Measurements from ENCODE around the gene SUCNR1. TPM values are rescaled to one million over a fixed set of nuclear protein-coding genes. Genes with fewer than 3 reads are reported as not detected.

The SUCNR1 gene, protein sequence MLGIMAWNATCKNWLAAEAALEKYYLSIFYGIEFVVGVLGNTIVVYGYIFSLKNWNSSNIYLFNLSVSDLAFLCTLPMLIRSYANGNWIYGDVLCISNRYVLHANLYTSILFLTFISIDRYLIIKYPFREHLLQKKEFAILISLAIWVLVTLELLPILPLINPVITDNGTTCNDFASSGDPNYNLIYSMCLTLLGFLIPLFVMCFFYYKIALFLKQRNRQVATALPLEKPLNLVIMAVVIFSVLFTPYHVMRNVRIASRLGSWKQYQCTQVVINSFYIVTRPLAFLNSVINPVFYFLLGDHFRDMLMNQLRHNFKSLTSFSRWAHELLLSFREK
- not detected in 2 replicates for polyA plus RNA-seq
- polyA minus RNA-seq, result not detected in 2 replicates

DNA sequence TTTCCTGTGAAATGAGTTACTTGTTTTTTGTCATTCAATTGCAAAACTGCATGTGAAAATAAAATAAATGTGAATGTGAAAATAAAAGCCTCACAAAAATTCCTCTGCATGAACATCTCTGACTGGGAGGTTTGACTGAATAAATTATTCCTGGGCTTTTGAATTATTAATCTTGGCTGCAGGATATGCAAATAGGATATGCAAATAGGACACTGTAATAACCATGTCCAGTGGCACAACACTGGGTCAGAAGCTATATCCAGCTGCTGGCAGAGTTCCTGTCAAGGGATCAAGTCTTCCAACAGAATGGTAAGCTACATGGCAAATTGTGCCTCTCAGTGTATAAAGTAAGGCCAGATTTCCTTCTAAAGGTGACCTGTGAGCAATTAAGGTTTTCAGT lies at the start of gene SUCNR1:
TSS of gene SUCNR1 (plus strand) at position 246 of the 400 bp plus-strand sequence. CDS start 6,250 bp downstream, outside the sequence.
- Histone ChIP-seq H3K27ac (ENCODE audit: low read length) (no peak within 1 kb of the TSS), H3K9me2 (ENCODE audit: insufficient read depth, low read length) (no peaks in the 10 kb centered on the region), H3K4me2 (ENCODE audit: low read length) (no peak within 1 kb of the TSS), H4K20me1 (ENCODE audit: insufficient read depth) (no peaks in the 10 kb centered on the region), H3K9me3 (ENCODE audit: low read length) (no peaks in the 10 kb centered on the region), H3K9ac (ENCODE audit: low read length) (no peak within 1 kb of the TSS), H3K36me3 (ENCODE audit: insufficient read depth, low read length) (no peaks in the 10 kb centered on the region), H3K27me3 (ENCODE audit: insufficient read depth, low read depth, low read length) (no peaks in the 10 kb centered on the region), H3K4me3 (ENCODE audit: low read length) (no peak within 1 kb of the TSS), H3F3A (ENCODE audit: insufficient read depth, low read length, poor library complexity, severe bottlenecking) (no peaks in the 10 kb centered on the region), H2AFZ (ENCODE audit: low read depth, low read length) (no peak within 1 kb of the TSS), H3K79me2 (replicated peaks; ENCODE audit: insufficient read depth, low read length) (no peaks in the 10 kb centered on the region)
- TF ChIP-seq EP300 (conservative IDR thresholded peaks at IDR 0.05; ENCODE audit: poor library complexity, severe bottlenecking) (no peak), EZH2 (IDR thresholded peaks at IDR 0.05; ENCODE audit: borderline replicate concordance, insufficient read depth, low read length, poor library complexity, severe bottlenecking) (no peak)

DNA sequence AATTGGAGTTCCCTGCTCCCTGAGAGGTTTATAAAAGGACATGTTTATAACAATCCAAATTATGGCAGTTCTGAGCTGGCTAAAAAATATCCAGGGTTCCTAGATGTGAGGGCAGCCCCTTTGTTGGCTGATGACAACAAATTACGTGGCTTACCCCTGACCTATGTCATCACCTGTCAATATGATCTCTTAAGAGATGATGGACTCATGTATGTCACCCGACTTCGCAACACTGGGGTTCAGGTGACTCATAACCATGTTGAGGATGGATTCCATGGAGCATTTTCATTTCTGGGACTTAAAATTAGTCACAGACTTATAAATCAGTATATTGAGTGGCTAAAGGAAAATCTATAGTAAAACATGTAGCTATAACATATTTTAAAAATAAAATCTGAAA lies 45.6 kb upstream of the SUCNR1 start:
- no peaks in the 10 kb centered on the region for H3K36me3 ChIP-seq (ENCODE audit: insufficient read depth, low read length)
- H3K9me3 ChIP-seq (ENCODE audit: low read length), result no peaks in the 10 kb centered on the region
- no peaks in the 10 kb centered on the region for H3K9me2 ChIP-seq (ENCODE audit: insufficient read depth, low read length)
- no peak overlapping the region for H3K4me2 ChIP-seq (ENCODE audit: low read length)
- no peak overlapping the region for H3K27ac ChIP-seq (ENCODE audit: low read length)
- H3K79me2 ChIP-seq (replicated peaks; ENCODE audit: insufficient read depth, low read length), result no peaks in the 10 kb centered on the region
- no peak for TF ChIP-seq SMC3 (conservative IDR thresholded peaks at IDR 0.05; ENCODE audit: poor library complexity)
- no peak for TF ChIP-seq EZH2 (IDR thresholded peaks at IDR 0.05; ENCODE audit: borderline replicate concordance, insufficient read depth, low read length, poor library complexity, severe bottlenecking)
- TF ChIP-seq RAD21 (conservative IDR thresholded peaks at IDR 0.05), result no peak
- no peaks in the 10 kb centered on the region for H4K20me1 ChIP-seq (ENCODE audit: insufficient read depth)
- H3K9ac ChIP-seq (ENCODE audit: low read length), result no peak overlapping the region
- no peak overlapping the region for H2AFZ ChIP-seq (ENCODE audit: low read depth, low read length)
- H3F3A ChIP-seq (ENCODE audit: insufficient read depth, low read length, poor library complexity, severe bottlenecking), result no peaks in the 10 kb centered on the region
- no peaks in the 10 kb centered on the region for H3K27me3 ChIP-seq (ENCODE audit: insufficient read depth, low read depth, low read length)
- no peak overlapping the region for H3K4me3 ChIP-seq (ENCODE audit: low read length)

DNA sequence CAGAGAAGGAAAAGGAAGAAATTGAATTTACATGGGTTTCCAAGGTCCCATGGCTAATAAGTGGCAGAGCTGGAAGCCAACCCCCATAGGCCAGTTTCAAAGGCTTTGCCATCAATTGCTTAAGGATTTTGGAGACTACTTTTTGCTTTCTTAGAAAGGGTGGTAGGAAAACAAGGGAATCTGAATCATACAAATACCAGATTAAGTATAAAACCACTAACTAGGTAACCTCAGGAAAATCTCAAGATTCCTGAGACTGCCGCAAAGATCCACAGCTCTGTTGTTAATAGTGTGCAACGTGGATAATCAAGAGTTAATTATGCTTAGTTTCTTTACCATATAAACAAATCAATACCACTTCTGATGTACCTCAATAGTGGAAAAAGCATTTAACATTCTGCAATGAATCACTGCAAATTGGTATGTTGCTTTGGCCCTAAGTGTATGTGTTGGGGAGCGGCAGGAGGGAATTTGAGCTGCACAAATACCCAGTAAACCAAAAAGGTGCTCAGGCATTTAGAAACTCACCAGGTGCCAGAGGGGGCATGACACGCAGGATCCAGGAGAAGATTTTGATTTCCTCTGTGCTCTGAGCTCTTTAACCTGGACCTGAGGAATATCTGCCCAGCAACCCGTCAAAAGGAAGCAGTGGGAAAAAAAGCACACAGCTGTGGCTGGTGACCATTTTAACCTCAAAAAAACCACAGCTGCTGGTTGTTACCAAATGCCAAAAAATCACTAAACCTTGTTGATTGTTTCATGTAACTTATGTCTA lies 37.5 kb upstream of the SUCNR1 start:
- H3K36me3 ChIP-seq (ENCODE audit: insufficient read depth, low read length), result no peaks in the 10 kb centered on the region
- H3K79me2 ChIP-seq (replicated peaks; ENCODE audit: insufficient read depth, low read length), result no peaks in the 10 kb centered on the region
- H3K27ac ChIP-seq (ENCODE audit: low read length), result no peak overlapping the region
- no peaks in the 10 kb centered on the region for H3K9me3 ChIP-seq (ENCODE audit: low read length)
- H3K4me3 ChIP-seq (ENCODE audit: low read length), result no peak overlapping the region
- H3K9ac ChIP-seq (ENCODE audit: low read length), result no peak overlapping the region
- no peak overlapping the region for H3K4me2 ChIP-seq (ENCODE audit: low read length)
- no peaks in the 10 kb centered on the region for H4K20me1 ChIP-seq (ENCODE audit: insufficient read depth)
- H3F3A ChIP-seq (ENCODE audit: insufficient read depth, low read length, poor library complexity, severe bottlenecking), result no peaks in the 10 kb centered on the region
- no peak for TF ChIP-seq MXI1 (conservative IDR thresholded peaks at IDR 0.05; ENCODE audit: poor library complexity, severe bottlenecking)
- no peaks in the 10 kb centered on the region for H3K27me3 ChIP-seq (ENCODE audit: insufficient read depth, low read depth, low read length)
- no peaks in the 10 kb centered on the region for H3K9me2 ChIP-seq (ENCODE audit: insufficient read depth, low read length)
- H2AFZ ChIP-seq (ENCODE audit: low read depth, low read length), result no peak overlapping the region

DNA sequence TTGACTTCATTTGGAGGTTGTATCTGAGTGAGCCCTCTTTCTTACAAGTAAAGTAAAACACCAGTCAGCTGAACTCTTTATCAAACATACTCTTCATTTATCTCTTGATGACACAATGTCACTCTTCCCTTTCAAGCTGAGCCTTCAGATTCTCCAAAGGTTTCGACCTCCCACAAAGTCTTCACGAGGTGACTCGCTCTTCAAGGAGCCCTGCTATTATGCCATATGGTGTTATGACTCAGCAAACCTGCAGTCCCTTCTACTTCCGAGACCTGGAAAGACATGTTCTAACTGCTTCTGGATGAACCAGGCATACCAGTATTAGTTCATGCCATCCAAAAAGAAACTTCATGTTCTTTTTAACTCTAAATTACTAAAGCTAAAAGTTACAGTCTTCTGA lies 36.4 kb upstream of the SUCNR1 start:
- Histone ChIP-seq H3K9ac (ENCODE audit: low read length) (no peak overlapping the region), H3K79me2 (replicated peaks; ENCODE audit: insufficient read depth, low read length) (no peaks in the 10 kb centered on the region), H3K9me2 (ENCODE audit: insufficient read depth, low read length) (no peaks in the 10 kb centered on the region), H3K36me3 (ENCODE audit: insufficient read depth, low read length) (no peaks in the 10 kb centered on the region), H2AFZ (ENCODE audit: low read depth, low read length) (no peak overlapping the region), H4K20me1 (ENCODE audit: insufficient read depth) (no peaks in the 10 kb centered on the region), H3K4me3 (ENCODE audit: low read length) (no peak overlapping the region), H3K9me3 (ENCODE audit: low read length) (no peaks in the 10 kb centered on the region), H3F3A (ENCODE audit: insufficient read depth, low read length, poor library complexity, severe bottlenecking) (no peaks in the 10 kb centered on the region), H3K4me2 (ENCODE audit: low read length) (no peak overlapping the region), H3K27me3 (ENCODE audit: insufficient read depth, low read depth, low read length) (no peaks in the 10 kb centered on the region), H3K27ac (ENCODE audit: low read length) (no peak overlapping the region)
- TF ChIP-seq EZH2 (IDR thresholded peaks at IDR 0.05; ENCODE audit: borderline replicate concordance, insufficient read depth, low read length, poor library complexity, severe bottlenecking) (no peak), MXI1 (conservative IDR thresholded peaks at IDR 0.05; ENCODE audit: poor library complexity, severe bottlenecking) (no peak), TAF1 (IDR thresholded peaks at IDR 0.05; ENCODE audit: low read depth) (no peak), POLR2AphosphoS5 (IDR thresholded peaks at IDR 0.05) (no peak), EP300 (conservative IDR thresholded peaks at IDR 0.05; ENCODE audit: poor library complexity, severe bottlenecking) (no peak), SMC3 (conservative IDR thresholded peaks at IDR 0.05; ENCODE audit: poor library complexity) (no peak), RAD21 (conservative IDR thresholded peaks at IDR 0.05) (no peak)
- TF ChIP-seq, protein P1, sequence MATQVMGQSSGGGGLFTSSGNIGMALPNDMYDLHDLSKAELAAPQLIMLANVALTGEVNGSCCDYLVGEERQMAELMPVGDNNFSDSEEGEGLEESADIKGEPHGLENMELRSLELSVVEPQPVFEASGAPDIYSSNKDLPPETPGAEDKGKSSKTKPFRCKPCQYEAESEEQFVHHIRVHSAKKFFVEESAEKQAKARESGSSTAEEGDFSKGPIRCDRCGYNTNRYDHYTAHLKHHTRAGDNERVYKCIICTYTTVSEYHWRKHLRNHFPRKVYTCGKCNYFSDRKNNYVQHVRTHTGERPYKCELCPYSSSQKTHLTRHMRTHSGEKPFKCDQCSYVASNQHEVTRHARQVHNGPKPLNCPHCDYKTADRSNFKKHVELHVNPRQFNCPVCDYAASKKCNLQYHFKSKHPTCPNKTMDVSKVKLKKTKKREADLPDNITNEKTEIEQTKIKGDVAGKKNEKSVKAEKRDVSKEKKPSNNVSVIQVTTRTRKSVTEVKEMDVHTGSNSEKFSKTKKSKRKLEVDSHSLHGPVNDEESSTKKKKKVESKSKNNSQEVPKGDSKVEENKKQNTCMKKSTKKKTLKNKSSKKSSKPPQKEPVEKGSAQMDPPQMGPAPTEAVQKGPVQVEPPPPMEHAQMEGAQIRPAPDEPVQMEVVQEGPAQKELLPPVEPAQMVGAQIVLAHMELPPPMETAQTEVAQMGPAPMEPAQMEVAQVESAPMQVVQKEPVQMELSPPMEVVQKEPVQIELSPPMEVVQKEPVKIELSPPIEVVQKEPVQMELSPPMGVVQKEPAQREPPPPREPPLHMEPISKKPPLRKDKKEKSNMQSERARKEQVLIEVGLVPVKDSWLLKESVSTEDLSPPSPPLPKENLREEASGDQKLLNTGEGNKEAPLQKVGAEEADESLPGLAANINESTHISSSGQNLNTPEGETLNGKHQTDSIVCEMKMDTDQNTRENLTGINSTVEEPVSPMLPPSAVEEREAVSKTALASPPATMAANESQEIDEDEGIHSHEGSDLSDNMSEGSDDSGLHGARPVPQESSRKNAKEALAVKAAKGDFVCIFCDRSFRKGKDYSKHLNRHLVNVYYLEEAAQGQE (IDR thresholded peaks at IDR 0.05; ENCODE audit: borderline replicate concordance), result no peak
- TF ChIP-seq, protein P2, sequence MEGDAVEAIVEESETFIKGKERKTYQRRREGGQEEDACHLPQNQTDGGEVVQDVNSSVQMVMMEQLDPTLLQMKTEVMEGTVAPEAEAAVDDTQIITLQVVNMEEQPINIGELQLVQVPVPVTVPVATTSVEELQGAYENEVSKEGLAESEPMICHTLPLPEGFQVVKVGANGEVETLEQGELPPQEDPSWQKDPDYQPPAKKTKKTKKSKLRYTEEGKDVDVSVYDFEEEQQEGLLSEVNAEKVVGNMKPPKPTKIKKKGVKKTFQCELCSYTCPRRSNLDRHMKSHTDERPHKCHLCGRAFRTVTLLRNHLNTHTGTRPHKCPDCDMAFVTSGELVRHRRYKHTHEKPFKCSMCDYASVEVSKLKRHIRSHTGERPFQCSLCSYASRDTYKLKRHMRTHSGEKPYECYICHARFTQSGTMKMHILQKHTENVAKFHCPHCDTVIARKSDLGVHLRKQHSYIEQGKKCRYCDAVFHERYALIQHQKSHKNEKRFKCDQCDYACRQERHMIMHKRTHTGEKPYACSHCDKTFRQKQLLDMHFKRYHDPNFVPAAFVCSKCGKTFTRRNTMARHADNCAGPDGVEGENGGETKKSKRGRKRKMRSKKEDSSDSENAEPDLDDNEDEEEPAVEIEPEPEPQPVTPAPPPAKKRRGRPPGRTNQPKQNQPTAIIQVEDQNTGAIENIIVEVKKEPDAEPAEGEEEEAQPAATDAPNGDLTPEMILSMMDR (IDR thresholded peaks at IDR 0.05; ENCODE audit: poor library complexity, severe bottlenecking), result no peak
